MM.1S (cell line): ENCODE data around the gene NET1.

ENCODE experiments used
- CTCF ChIP-seq: fragments of 300-600 bp; sonication (generic); IDR thresholded peaks from 2 replicates; pipeline ENCODE4 v1.5.1; 2016; ENCODE audit warnings: antibody characterized with exemption, low read length, mixed read lengths
- EZH2 ChIP-seq: fragments of 300-600 bp; sonication (generic); optimal IDR thresholded peaks from 2 replicates; pipeline ENCODE3; 2017; ENCODE audit warnings: low read depth, mild to moderate bottlenecking, antibody characterized with exemption, low read length, mixed read lengths
- EZH2phosphoT487 ChIP-seq: fragments of 300-600 bp; sonication (generic); IDR thresholded peaks from 2 replicates; pipeline ENCODE4 v1.6.1; 2018; ENCODE audit warnings: antibody characterized with exemption, low read length

DNA sequence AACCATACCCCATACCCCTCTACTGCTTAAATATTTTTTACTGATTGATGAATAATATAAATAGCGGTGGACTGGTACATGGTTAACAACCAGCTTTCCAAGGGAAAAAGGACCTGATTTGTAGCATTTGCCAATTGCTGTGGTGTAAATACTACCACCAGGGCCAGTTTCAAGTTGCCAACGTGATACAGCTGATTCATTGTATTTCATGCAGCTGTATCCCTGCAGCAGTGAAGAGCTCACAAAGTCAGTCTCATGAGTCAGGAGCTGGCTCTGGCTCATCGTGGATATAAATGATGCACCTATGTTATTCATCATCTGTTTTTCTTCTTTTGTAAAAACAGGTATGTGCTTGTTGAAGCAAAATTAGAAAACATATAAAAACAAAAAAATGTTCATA lies 71.8 kb downstream of the NET1 start:
- no peak for TF ChIP-seq CTCF
- no peak for TF ChIP-seq EZH2
- TF ChIP-seq EZH2phosphoT487: no peak
